CD4-positive, alpha-beta T cell treated with Interleukin-1 beta for 1 hour (primary cell): Measurements from ENCODE around the gene UBAP2L.
A peak's percentile ranks its signal among the peaks of the same experiment; 100 is the strongest.
"Not testable (repeated sequence)": the region's sequence is repeated elsewhere in the genome, so short reads cannot be mapped to it uniquely, and the experiment has no call there.

ENCODE experiments used
- DNase-seq, 2 donors: peaks; one replicate each; pipeline ENCODE4 v3.0.0-alpha.2; 2020 to 2022

UBAP2L gene

GRCh38 chr1:154206196-154206595 lies 14.6 kb upstream of the UBAP2L start, which contains the start of gene CFAP141:
CFAP141 (minus strand) TSS chr1:154206333; CDS start chr1:154206307, 26 bp downstream.
- DNase-seq = no peak

- DNase-seq = no peak
Observed at GRCh38 chr1:154207262-154207661, 13.5 kb upstream of the UBAP2L start.

- no peak for DNase-seq
Observed at GRCh38 chr1:154208677-154209388, 11.9 kb upstream of the UBAP2L start.

- DNase-seq = no peak
Observed at GRCh38 chr1:154212083-154212482, 8.7 kb upstream of the UBAP2L start.

- DNase-seq = no peak
Observed at GRCh38 chr1:154213274-154213673, 7.5 kb upstream of the UBAP2L start.

GRCh38 chr1:154218545-154218944 lies 2.2 kb upstream of the UBAP2L start:
- no peak for DNase-seq

- peak in 1 of 2 donors; percentile 2 for DNase-seq
Observed at GRCh38 chr1:154219541-154219940, 1.2 kb upstream of the UBAP2L start.

GRCh38 chr1:154220970-154221277 lies 169 bp downstream of the UBAP2L start:
- DNase-seq = no peak

GRCh38 chr1:154221278-154222001 lies 685 bp downstream of the UBAP2L start:
- peak; percentile 78 to 80 for DNase-seq

GRCh38 chr1:154222518-154222917 lies 1.8 kb downstream of the UBAP2L start:
- DNase-seq = no peak

- DNase-seq = no peak
Observed at GRCh38 chr1:154222918-154223317, 2.2 kb downstream of the UBAP2L start.

GRCh38 chr1:154223621-154224020 lies 2.9 kb downstream of the UBAP2L start:
- DNase-seq = no peak

- DNase-seq = no peak
Observed at GRCh38 chr1:154225370-154225769, 4.6 kb downstream of the UBAP2L start.

- DNase-seq = not testable (repeated sequence)
Observed at GRCh38 chr1:154231112-154231511, 10.4 kb downstream of the UBAP2L start.

- DNase-seq = not testable (repeated sequence)
Observed at GRCh38 chr1:154233127-154233526, 12.4 kb downstream of the UBAP2L start.

- DNase-seq = no peak
Observed at GRCh38 chr1:154236855-154237254, 16.1 kb downstream of the UBAP2L start.

GRCh38 chr1:154237435-154237834 lies 16.7 kb downstream of the UBAP2L start:
- DNase-seq = no peak

- DNase-seq = no peak
Observed at GRCh38 chr1:154237880-154238506, 17.2 kb downstream of the UBAP2L start.

- no peak for DNase-seq
Observed at GRCh38 chr1:154239491-154239890, 18.7 kb downstream of the UBAP2L start.

GRCh38 chr1:154240294-154240833 lies 19.6 kb downstream of the UBAP2L start:
- DNase-seq = no peak

GRCh38 chr1:154241703-154242351 lies 21.1 kb downstream of the UBAP2L start:
- DNase-seq = no peak

- DNase-seq = no peak
Observed at GRCh38 chr1:154253671-154254070, 32.9 kb downstream of the UBAP2L start.

GRCh38 chr1:154256686-154257085 lies 35.9 kb downstream of the UBAP2L start:
- DNase-seq = no peak
